CD14-positive monocyte (primary cell): Measurements from ENCODE around the gene SMIM32. TPM values are rescaled to one million over a fixed set of nuclear protein-coding genes. Genes with fewer than 3 reads are reported as not detected.

Source experiments
- DNase-seq, 3 donors: peaks; one replicate each; pipeline ENCODE4 v3.0.0-alpha.2; 2011 to 2022
- H2AFZ ChIP-seq: 2 replicates; pipeline ENCODE4 v1.6.0; 2012; ENCODE audit warnings: mild to moderate bottlenecking, low read depth, low read length, inconsistent platforms; ENCODE audit not compliant: insufficient read depth, poor library complexity, severe bottlenecking
- H3K27ac ChIP-seq, 2 donors: 1 replicate in 1 of 2; 2 replicates in 1 of 2; pipeline ENCODE4 v1.5.1; 2012 to 2013; ENCODE audit warnings: low read length in 2 of 2, control low read depth in 1 of 2, inconsistent platforms in 1 of 2, low read depth in 1 of 2, mild to moderate bottlenecking in 1 of 2
- H3K27me3 ChIP-seq, 2 donors: one replicate each; pipeline versions ENCODE4 v1.6.0 to v1.6.1; 2011 to 2013; ENCODE audit warnings: low read length in 2 of 2; ENCODE audit not compliant: control insufficient read depth in 2 of 2, insufficient read depth in 2 of 2
- H3K36me3 ChIP-seq, 2 donors: replicated peaks in 1 of 2; 1 replicate in 1 of 2; 2 replicates in 1 of 2; pipeline versions ENCODE4 v1.5.1 to v1.6.1; 2012 to 2013; ENCODE audit warnings: low read length in 2 of 2, control low read depth in 1 of 2, inconsistent platforms in 1 of 2, mild to moderate bottlenecking in 1 of 2; ENCODE audit not compliant: insufficient read depth in 2 of 2, control insufficient read depth in 1 of 2
- H3K4me1 ChIP-seq, 2 donors: 1 replicate in 1 of 2; 2 replicates in 1 of 2; pipeline versions ENCODE4 v1.5.1 to v1.6.1; 2012 to 2013; ENCODE audit warnings: low read length in 2 of 2, control low read depth in 1 of 2, inconsistent platforms in 1 of 2, mild to moderate bottlenecking in 1 of 2, moderate library complexity in 1 of 2; ENCODE audit not compliant: insufficient read depth in 2 of 2, control insufficient read depth in 1 of 2
- H3K4me2 ChIP-seq: replicated peaks from 2 replicates; pipeline ENCODE3; 2012; ENCODE audit warnings: low read length, moderate library complexity, mild to moderate bottlenecking; ENCODE audit not compliant: poor library complexity, severe bottlenecking; ENCODE audit errors: extremely low read depth
- H3K4me3 ChIP-seq, 3 experiments: fragments of 200-600 bp in 1 of 3; sonication (generic) in 1 of 3; replicated peaks in 1 of 3; 1 replicate in 2 of 3; 2 replicates in 1 of 3; pipeline ENCODE4 v1.5.1; 2011 to 2013; ENCODE audit warnings: low read length in 3 of 3, mild to moderate bottlenecking in 3 of 3, control low read depth in 2 of 3, low read depth in 2 of 3, inconsistent platforms in 1 of 3, moderate library complexity in 1 of 3
- H3K79me2 ChIP-seq: 2 replicates; pipeline ENCODE4 v1.6.0; 2012; ENCODE audit warnings: mild to moderate bottlenecking, control low read depth, inconsistent platforms, low read length, moderate library complexity; ENCODE audit not compliant: insufficient read depth
- H3K9ac ChIP-seq: 2 replicates; pipeline ENCODE4 v1.6.0; 2017; ENCODE audit warnings: low read length, mild to moderate bottlenecking; ENCODE audit not compliant: insufficient read depth, poor library complexity, severe bottlenecking
- H3K9me3 ChIP-seq, 2 donors: replicated peaks in 1 of 2; 1 replicate in 1 of 2; 2 replicates in 1 of 2; pipeline versions ENCODE4 v1.5.1 to v1.6.1; 2012 to 2013; ENCODE audit warnings: low read length in 2 of 2, control low read depth in 1 of 2; ENCODE audit not compliant: control insufficient read depth in 1 of 2, insufficient read depth in 1 of 2
- H4K20me1 ChIP-seq: 2 replicates; pipeline ENCODE4 v1.6.0; 2012; ENCODE audit warnings: mild to moderate bottlenecking, low read length, control low read depth, moderate library complexity; ENCODE audit not compliant: insufficient read depth
- H3K27ac Mint-ChIP-seq, 7 donors: one replicate each; pipeline ENCODE4 v1.8.0; 2020; ENCODE audit warnings: mild to moderate bottlenecking in 7 of 7, mixed read lengths in 7 of 7, moderate library complexity in 6 of 7, inconsistent platforms in 2 of 7
- H3K27me3 Mint-ChIP-seq, 3 donors: one replicate each; pipeline ENCODE4 v1.8.0; 2021 to 2022; ENCODE audit warnings: low read depth in 3 of 3, mild to moderate bottlenecking in 3 of 3, mixed read lengths in 3 of 3, moderate library complexity in 3 of 3, inconsistent platforms in 1 of 3
- H3K36me3 Mint-ChIP-seq, 2 donors: one replicate each; pipeline ENCODE4 v1.8.0; 2020; ENCODE audit warnings: mixed read lengths in 2 of 2, inconsistent platforms in 1 of 2, mild to moderate bottlenecking in 1 of 2
- H3K4me1 Mint-ChIP-seq: one replicate; pipeline ENCODE4 v1.8.0; 2020; ENCODE audit warnings: mild to moderate bottlenecking, mixed read lengths
- H3K4me3 Mint-ChIP-seq, 2 donors: one replicate each; pipeline ENCODE4 v1.8.0; 2020; ENCODE audit warnings: mild to moderate bottlenecking in 2 of 2, mixed read lengths in 2 of 2, moderate library complexity in 1 of 2
- H3K9me3 Mint-ChIP-seq, 7 donors: one replicate each; pipeline ENCODE4 v1.8.0; 2020 to 2022; ENCODE audit warnings: mixed read lengths in 7 of 7, mild to moderate bottlenecking in 6 of 7, moderate library complexity in 6 of 7, inconsistent platforms in 2 of 7
- WGBS: methylation state at CpG from one replicate; pipeline ENCODE4 v1.1.5; 2013; ENCODE audit warnings: missing lambda C conversion rate; ENCODE audit not compliant: insufficient coverage; 5-methylcytosine and 5-hydroxymethylcytosine counted together
- intact Hi-C, 2 donors: fragments of 100-400 bp; cut with micrococcal nuclease; formaldehyde crosslinking; loops; one replicate each; pipeline versions ENCODE4 v1.15.0 to v1.15.1; 2023
- polyA plus RNA-seq, 3 donors: library from polyadenylated mRNA; depleted of rRNA in 1 of 3; unstranded in 2 of 3; stranded (reverse) in 1 of 3; fragments of 300-500 nt in 2 of 3; fragments of >200 nt in 1 of 3; fragmentation: Illumina TruSeq in 2 of 3; gene quantifications; 1 replicate in 2 of 3; 2 replicates in 1 of 3; pipeline ENCODE4 v1.2.3, GENCODE V29; 2012 to 2021
- TF ChIP-seq, protein P1 (sequence below): fragments of 200-600 bp; IDR thresholded peaks from one replicate; pipeline ENCODE4 v1.8.0; 2022; ENCODE audit warnings: antibody characterized with exemption, mild to moderate bottlenecking

SMIM32 gene
- polyA plus RNA-seq, 3 donors = not detected

DNA sequence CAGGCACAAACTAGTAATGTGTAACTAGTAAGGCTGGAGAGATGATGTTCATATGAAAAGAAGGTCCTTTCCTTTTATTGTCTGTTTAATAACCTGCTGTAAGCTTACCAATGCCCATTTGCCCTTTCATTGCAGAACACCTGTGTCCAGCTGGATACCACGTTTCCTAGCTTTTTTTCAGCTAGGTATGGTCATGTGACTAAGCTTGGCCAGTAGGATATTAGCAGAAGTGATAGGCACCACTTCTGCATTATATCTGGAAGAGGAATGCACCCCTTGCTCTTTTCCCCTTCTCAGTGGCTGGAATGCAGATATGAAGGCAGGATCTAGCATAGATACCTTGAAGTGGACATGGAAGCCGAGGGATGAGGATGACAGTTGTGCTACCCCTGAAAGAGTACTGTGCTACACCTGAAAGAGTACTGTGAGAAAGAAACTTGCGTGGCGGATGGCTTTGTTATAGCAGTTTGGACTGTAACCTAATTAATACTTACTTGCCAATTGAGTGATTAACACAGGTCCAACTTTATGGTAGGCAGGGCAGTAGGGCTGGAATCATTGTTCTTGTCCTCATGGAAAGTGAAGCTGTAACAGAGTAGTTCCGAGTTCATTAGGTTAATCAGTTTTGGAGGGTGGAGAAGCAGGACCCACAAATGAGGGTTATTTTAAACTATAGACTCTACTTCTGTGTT is 6.8 kb downstream of the SMIM32 start:
- Histone ChIP-seq H3K27me3 (peaks cover 16 to 19% of the 10 kb centered on the region in 2 donors), H3K36me3 (peaks cover 7 to 11% of the 10 kb centered on the region in 2 donors), H3K4me1 (no peaks in the 10 kb centered on the region), H3K9ac (no peak overlapping the region), H4K20me1 (no peaks in the 10 kb centered on the region), H3K4me2 (no peak overlapping the region), H2AFZ (no peak overlapping the region), H3K4me3 (no peak overlapping the region), H3K79me2 (no peaks in the 10 kb centered on the region), H3K27ac (no peak overlapping the region), H3K9me3 (peaks cover 0 to 4% of the 10 kb centered on the region in 2 donors)
- DNase-seq = no peak
- Mint-ChIP-seq H3K4me1 (peaks cover 2% of the 10 kb centered on the region), H3K9me3 (no peaks in the 10 kb centered on the region), H3K27me3 (peaks cover 13 to 20% (median 14%) of the 10 kb centered on the region in 3 donors), H3K4me3 (no peak overlapping the region), H3K27ac (peak overlapping the region in 1 of 7 donors; percentile 60), H3K36me3 (peaks cover 29 to 38% of the 10 kb centered on the region in 2 donors)
- no CpG with 5 or more reads among the region's 5 CpGs for WGBS
- TF ChIP-seq, protein P1, sequence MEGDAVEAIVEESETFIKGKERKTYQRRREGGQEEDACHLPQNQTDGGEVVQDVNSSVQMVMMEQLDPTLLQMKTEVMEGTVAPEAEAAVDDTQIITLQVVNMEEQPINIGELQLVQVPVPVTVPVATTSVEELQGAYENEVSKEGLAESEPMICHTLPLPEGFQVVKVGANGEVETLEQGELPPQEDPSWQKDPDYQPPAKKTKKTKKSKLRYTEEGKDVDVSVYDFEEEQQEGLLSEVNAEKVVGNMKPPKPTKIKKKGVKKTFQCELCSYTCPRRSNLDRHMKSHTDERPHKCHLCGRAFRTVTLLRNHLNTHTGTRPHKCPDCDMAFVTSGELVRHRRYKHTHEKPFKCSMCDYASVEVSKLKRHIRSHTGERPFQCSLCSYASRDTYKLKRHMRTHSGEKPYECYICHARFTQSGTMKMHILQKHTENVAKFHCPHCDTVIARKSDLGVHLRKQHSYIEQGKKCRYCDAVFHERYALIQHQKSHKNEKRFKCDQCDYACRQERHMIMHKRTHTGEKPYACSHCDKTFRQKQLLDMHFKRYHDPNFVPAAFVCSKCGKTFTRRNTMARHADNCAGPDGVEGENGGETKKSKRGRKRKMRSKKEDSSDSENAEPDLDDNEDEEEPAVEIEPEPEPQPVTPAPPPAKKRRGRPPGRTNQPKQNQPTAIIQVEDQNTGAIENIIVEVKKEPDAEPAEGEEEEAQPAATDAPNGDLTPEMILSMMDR = no peak
- intact Hi-C loops = no loop called here

- H4K20me1 ChIP-seq = no peaks in the 10 kb centered on the region
- H3K27me3 ChIP-seq = no peaks in the 10 kb centered on the region
- Mint-ChIP-seq H3K9me3 (no peaks in the 10 kb centered on the region), H3K4me1 (no peaks in the 10 kb centered on the region), H3K27ac (no peak overlapping the region), H3K27me3 (peaks cover 0 to 4% (median 0%) of the 10 kb centered on the region in 3 donors), H3K36me3 (peaks cover 42% of the 10 kb centered on the region in 2 donors), H3K4me3 (no peak overlapping the region)
- no CpG with 5 or more reads among the region's 1 CpG for WGBS
- DNase-seq = no peak
- intact Hi-C loops = no loop called here
- no peaks in the 10 kb centered on the region for H3K79me2 ChIP-seq
- peaks cover 14 to 44% of the 10 kb centered on the region in 2 donors for H3K36me3 ChIP-seq
- H3K9me3 ChIP-seq = no peaks in the 10 kb centered on the region
- no peak overlapping the region for H3K4me3 ChIP-seq
- H3K9ac ChIP-seq = no peak overlapping the region
- TF ChIP-seq, protein P1 = no peak
- H3K4me2 ChIP-seq = no peak overlapping the region
- no peaks in the 10 kb centered on the region for H3K4me1 ChIP-seq
- no peak overlapping the region for H3K27ac ChIP-seq
- H2AFZ ChIP-seq = no peak overlapping the region
These were observed 10.3 kb downstream of the SMIM32 start for GRCh38 chr5:136182618-136183017.
